Stomach (tissue), 4 donors: ENCODE measurements around the gene ANKRD40.

Source experiments
- EP300 ChIP-seq: sonication (generic); formaldehyde crosslinking; IDR thresholded peaks from one replicate; pipeline ENCODE4 v1.6.1; 2017; ENCODE audit warnings: antibody characterized with exemption
- POLR2A ChIP-seq, 4 donors: fragments of 450-650 bp; IDR thresholded peaks; one replicate each; pipeline ENCODE4 v1.6.1; 2016; ENCODE audit warnings: antibody characterized with exemption in 4 of 4, control low read depth in 2 of 4, mild to moderate bottlenecking in 1 of 4, moderate library complexity in 1 of 4
- POLR2AphosphoS5 ChIP-seq, 3 donors: sonication (generic); formaldehyde crosslinking; IDR thresholded peaks; one replicate each; pipeline ENCODE4 v1.6.1; 2016; ENCODE audit warnings: antibody characterized with exemption in 3 of 3
- TF ChIP-seq, protein P1 (sequence below), 7 experiments: fragments of 450-650 bp in 4 of 7; fragments of 200-600 bp in 3 of 7; sonication (generic) in 3 of 7; IDR thresholded peaks; one replicate each; pipeline ENCODE4 v1.5.1; 2016 to 2019; ENCODE audit warnings: antibody characterized with exemption in 7 of 7, control low read depth in 2 of 7, mild to moderate bottlenecking in 1 of 7

DNA sequence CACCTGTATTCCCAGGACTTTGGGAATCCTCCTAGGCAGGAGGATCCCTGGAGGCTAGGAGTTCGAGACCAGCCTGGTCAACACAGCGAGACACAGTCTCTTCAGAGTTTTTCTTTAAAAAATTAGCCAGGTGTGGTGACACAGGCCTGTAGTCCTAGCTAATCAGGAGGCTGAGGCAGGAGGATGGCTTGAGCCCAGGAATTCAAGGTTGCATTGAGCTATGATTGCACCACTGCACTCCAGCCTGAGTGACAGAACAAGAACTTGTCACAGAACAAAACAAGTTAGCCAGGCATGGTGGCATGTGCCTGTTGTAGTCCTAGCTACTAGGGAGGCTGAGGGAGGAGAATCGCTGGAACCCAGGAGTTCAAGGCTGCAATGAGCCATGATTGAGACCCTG is 24.8 kb downstream of the ANKRD40 start:
- TF ChIP-seq POLR2A (IDR thresholded peaks at IDR 0.05), result no peak
- TF ChIP-seq, protein P1, sequence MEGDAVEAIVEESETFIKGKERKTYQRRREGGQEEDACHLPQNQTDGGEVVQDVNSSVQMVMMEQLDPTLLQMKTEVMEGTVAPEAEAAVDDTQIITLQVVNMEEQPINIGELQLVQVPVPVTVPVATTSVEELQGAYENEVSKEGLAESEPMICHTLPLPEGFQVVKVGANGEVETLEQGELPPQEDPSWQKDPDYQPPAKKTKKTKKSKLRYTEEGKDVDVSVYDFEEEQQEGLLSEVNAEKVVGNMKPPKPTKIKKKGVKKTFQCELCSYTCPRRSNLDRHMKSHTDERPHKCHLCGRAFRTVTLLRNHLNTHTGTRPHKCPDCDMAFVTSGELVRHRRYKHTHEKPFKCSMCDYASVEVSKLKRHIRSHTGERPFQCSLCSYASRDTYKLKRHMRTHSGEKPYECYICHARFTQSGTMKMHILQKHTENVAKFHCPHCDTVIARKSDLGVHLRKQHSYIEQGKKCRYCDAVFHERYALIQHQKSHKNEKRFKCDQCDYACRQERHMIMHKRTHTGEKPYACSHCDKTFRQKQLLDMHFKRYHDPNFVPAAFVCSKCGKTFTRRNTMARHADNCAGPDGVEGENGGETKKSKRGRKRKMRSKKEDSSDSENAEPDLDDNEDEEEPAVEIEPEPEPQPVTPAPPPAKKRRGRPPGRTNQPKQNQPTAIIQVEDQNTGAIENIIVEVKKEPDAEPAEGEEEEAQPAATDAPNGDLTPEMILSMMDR (IDR thresholded peaks at IDR 0.05), result no peak
- TF ChIP-seq POLR2AphosphoS5 (IDR thresholded peaks at IDR 0.05), result no peak
- TF ChIP-seq EP300, result no peak
